HepG2 (cell line): ENCODE results near the gene AMER3. TPM values are rescaled to one million over a fixed set of nuclear protein-coding genes. Genes with fewer than 3 reads are reported as not detected.

Source experiments
- ARID2 ChIP-seq: sonication (generic); formaldehyde crosslinking; IDR thresholded peaks from 2 replicates; pipeline ENCODE4 v1.8.1; 2022; ENCODE audit warnings: mild to moderate bottlenecking, missing genetic modification reagents, borderline replicate concordance
- BCL3 ChIP-seq: sonication (generic); formaldehyde crosslinking; IDR thresholded peaks from 2 replicates; pipeline ENCODE4 v1.5.1; 2020; ENCODE audit warnings: mild to moderate bottlenecking, missing genetic modification reagents, moderate library complexity
- ETV6 ChIP-seq: sonication (generic); formaldehyde crosslinking; conservative IDR thresholded peaks from 2 replicates; pipeline ENCODE4 v1.4.0; 2020; ENCODE audit warnings: missing genetic modification reagents
- HES4 ChIP-seq: sonication (generic); formaldehyde crosslinking; IDR thresholded peaks from 2 replicates; pipeline ENCODE4 v1.9.0; 2021; ENCODE audit warnings: mild to moderate bottlenecking, missing genetic modification reagents, borderline replicate concordance
- JARID2 ChIP-seq: sonication (generic); formaldehyde crosslinking; IDR thresholded peaks from 2 replicates; pipeline ENCODE4 v1.8.1; 2023; ENCODE audit warnings: missing genetic modification reagents, inconsistent platforms; ENCODE audit not compliant: insufficient replicate concordance
- KDM1A ChIP-seq: IDR thresholded peaks from 2 replicates; pipeline ENCODE4 v1.6.1; 2016; ENCODE audit warnings: missing compliant biosample characterization
- MTF1 ChIP-seq: sonication (generic); formaldehyde crosslinking; IDR thresholded peaks from 2 replicates; pipeline ENCODE4 v1.5.0; 2020; ENCODE audit warnings: missing genetic modification reagents
- NFE2L1 ChIP-seq: sonication (generic); formaldehyde crosslinking; IDR thresholded peaks from 2 replicates; pipeline ENCODE4 v1.4.0; 2020; ENCODE audit warnings: missing genetic modification reagents, mild to moderate bottlenecking, borderline replicate concordance
- PAWR ChIP-seq: sonication (generic); formaldehyde crosslinking; IDR thresholded peaks from 2 replicates; pipeline ENCODE4 v1.4.0; 2020; ENCODE audit warnings: missing genetic modification reagents, mild to moderate bottlenecking, borderline replicate concordance
- POLR2AphosphoS5 ChIP-seq: IDR thresholded peaks from 2 replicates; pipeline ENCODE4 v1.6.1; 2012; ENCODE audit warnings: low read depth, low read length
- RBAK ChIP-seq: sonication (generic); formaldehyde crosslinking; IDR thresholded peaks from 2 replicates; pipeline ENCODE4 v1.5.1; 2020; ENCODE audit warnings: mild to moderate bottlenecking, missing genetic modification reagents
- SIX4 ChIP-seq: sonication (generic); formaldehyde crosslinking; IDR thresholded peaks from 2 replicates; pipeline ENCODE4 v1.4.0; 2020; ENCODE audit warnings: missing genetic modification reagents
- SMAD1 ChIP-seq: sonication (generic); formaldehyde crosslinking; IDR thresholded peaks from 2 replicates; pipeline ENCODE4 v1.4.0; 2020; ENCODE audit warnings: missing genetic modification reagents, low read depth, mild to moderate bottlenecking, borderline replicate concordance
- ZBTB42 ChIP-seq: sonication (generic); formaldehyde crosslinking; IDR thresholded peaks from 2 replicates; pipeline ENCODE4 v1.5.0; 2020; ENCODE audit warnings: mild to moderate bottlenecking, missing genetic modification reagents
- ZNF331 ChIP-seq: sonication (generic); formaldehyde crosslinking; IDR thresholded peaks from 2 replicates; pipeline ENCODE4 v1.4.0; 2020; ENCODE audit warnings: missing genetic modification reagents
- ZNF501 ChIP-seq: sonication (generic); formaldehyde crosslinking; IDR thresholded peaks from 2 replicates; pipeline ENCODE4 v1.5.1; 2020; ENCODE audit warnings: mild to moderate bottlenecking, moderate library complexity, missing genetic modification reagents
- ZNF503 ChIP-seq: sonication (generic); formaldehyde crosslinking; IDR thresholded peaks from 2 replicates; pipeline ENCODE4 v1.4.0; 2020; ENCODE audit warnings: missing genetic modification reagents
- ZNF615 ChIP-seq: sonication (generic); formaldehyde crosslinking; IDR thresholded peaks from 2 replicates; pipeline ENCODE4 v1.5.0; 2020; ENCODE audit warnings: mild to moderate bottlenecking, missing genetic modification reagents, borderline replicate concordance
- ZNF768 ChIP-seq: sonication (generic); formaldehyde crosslinking; IDR thresholded peaks from 2 replicates; pipeline ENCODE4 v1.4.0; 2020; ENCODE audit warnings: missing genetic modification reagents
- ZNF777 ChIP-seq: sonication (generic); formaldehyde crosslinking; IDR thresholded peaks from 2 replicates; pipeline ENCODE4 v1.4.0; 2020; ENCODE audit warnings: missing genetic modification reagents
- ZNF784 ChIP-seq: sonication (generic); formaldehyde crosslinking; IDR thresholded peaks from 2 replicates; pipeline ENCODE4 v1.5.1; 2020; ENCODE audit warnings: missing genetic modification reagents, mild to moderate bottlenecking, borderline replicate concordance
- ZNF841 ChIP-seq: sonication (generic); formaldehyde crosslinking; IDR thresholded peaks from 2 replicates; pipeline ENCODE4 v1.8.1; 2023; ENCODE audit warnings: missing genetic modification reagents, borderline replicate concordance
- ZSCAN30 ChIP-seq: sonication (generic); formaldehyde crosslinking; IDR thresholded peaks from 2 replicates; pipeline ENCODE4 v1.5.0; 2020; ENCODE audit warnings: mild to moderate bottlenecking, missing genetic modification reagents
- ZZZ3 ChIP-seq: sonication (generic); formaldehyde crosslinking; IDR thresholded peaks from 2 replicates; pipeline ENCODE4 v1.4.0; 2020; ENCODE audit warnings: missing genetic modification reagents, mild to moderate bottlenecking, borderline replicate concordance
- polyA plus RNA-seq, 8 experiments: library from polyadenylated mRNA; depleted of rRNA in 3 of 8; stranded (reverse) in 7 of 8; unstranded in 1 of 8; fragments of >200 nt; fragmentation: Illumina TruSeq in 4 of 8; extraction: Trizol in 4 of 8; gene quantifications; 2 replicates each; pipeline versions ENCODE4 v1.2.1 to v1.2.3, GENCODE V29; 2011 to 2016; ENCODE audit warnings: low read depth in 4 of 8, missing spikeins in 1 of 8, mixed read lengths in 1 of 8; ENCODE audit not compliant: insufficient read depth in 1 of 8
- total RNA-seq, 5 experiments: library from RNA; depleted of rRNA; stranded (reverse); fragments of >200 nt; fragmentation: Illumina TruSeq; extraction: Trizol; gene quantifications; 2 replicates each; pipeline ENCODE4 v1.2.3, GENCODE V29; 2016; ENCODE audit warnings: low read depth in 1 of 5

The AMER3 gene
- total and polyA plus RNA-seq, 2 of the 13 experiments (the other 11 are each of a cell fraction or from before 2014, with no cell fraction given): not detected

- no peak for TF ChIP-seq ZNF503
- peak; percentile 21; the same call in 1 of the 2 replicates for TF ChIP-seq ZNF331 (CRISPR knock-in tag)
- no peak for TF ChIP-seq MTF1
- no peak for TF ChIP-seq POLR2AphosphoS5
- peak; percentile 21 for TF ChIP-seq HES4 (CRISPR knock-in tag)
- peak; percentile 99 for TF ChIP-seq ZNF501
- TF ChIP-seq SIX4 (CRISPR knock-in tag): no peak
- peak; percentile 96 for TF ChIP-seq BCL3
- TF ChIP-seq ARID2 (CRISPR knock-in tag): no peak
- TF ChIP-seq ZNF784 (CRISPR knock-in tag): peak; percentile 23; the same call in 1 of the 2 replicates
- TF ChIP-seq JARID2 (CRISPR knock-in tag): no peak
- no peak for TF ChIP-seq ZSCAN30 (CRISPR knock-in tag)
- TF ChIP-seq KDM1A (CRISPR knock-in tag): no peak; the same call in 1 of the 2 replicates
- peak; percentile 88 for TF ChIP-seq SMAD1 (CRISPR knock-in tag)
- TF ChIP-seq ZNF768 (CRISPR knock-in tag): no peak
- peak; percentile 50; the same call in 1 of the 2 replicates for TF ChIP-seq ZZZ3 (CRISPR knock-in tag)
- no peak for TF ChIP-seq ZNF841 (CRISPR knock-in tag)
- TF ChIP-seq PAWR (CRISPR knock-in tag): no peak
- TF ChIP-seq ZNF777: peak; percentile 89
- TF ChIP-seq NFE2L1: no peak
- peak; percentile 86; the same call in 1 of the 2 replicates for TF ChIP-seq ZBTB42 (CRISPR knock-in tag)
- peak; percentile 62; the same call in 1 of the 2 replicates for TF ChIP-seq ETV6
- TF ChIP-seq RBAK (CRISPR knock-in tag): no peak
- TF ChIP-seq ZNF615 (CRISPR knock-in tag): no peak
Measured at GRCh38 chr2:130797493-130798435, 42.4 kb downstream of the AMER3 start (continued).
